Measurements from ENCODE around the gene RASGRP2.
"Not testable (repeated sequence)": the region's sequence is repeated elsewhere in the genome, so short reads cannot be mapped to it uniquely, and the experiment has no call there.

Gene RASGRP2

DNA sequence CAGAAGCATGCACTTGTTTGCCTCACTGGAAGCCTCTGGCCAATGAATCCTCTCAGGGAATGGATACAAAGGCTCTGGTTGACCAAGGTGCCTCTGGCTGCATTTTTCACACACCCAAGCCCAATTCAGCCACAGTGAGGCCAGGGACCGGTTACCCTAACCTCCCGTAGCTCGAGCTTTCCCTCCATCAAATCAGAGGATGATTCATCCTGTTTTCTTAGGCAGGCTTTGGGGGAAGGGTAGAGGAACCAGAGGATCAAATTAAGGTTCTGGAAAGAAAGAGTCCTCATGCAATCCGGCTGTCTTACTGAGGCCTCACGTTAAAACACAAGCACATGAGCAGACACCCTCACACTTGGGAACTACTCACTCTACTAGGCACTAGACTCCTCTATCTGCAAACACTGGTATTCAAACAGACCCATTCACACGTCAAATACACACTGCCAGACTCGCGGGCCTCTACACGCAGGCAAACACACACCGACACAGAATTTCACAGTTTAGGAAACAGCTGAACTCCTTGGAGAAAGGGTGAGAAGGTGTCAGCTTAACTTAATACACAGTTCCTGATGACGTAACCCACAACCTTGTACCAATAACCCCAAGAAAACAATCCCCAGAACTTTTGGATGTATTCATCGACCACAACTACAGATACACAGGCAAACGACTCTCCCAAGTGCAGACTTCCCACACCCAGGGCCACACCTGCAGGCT, 33.4 kb downstream of the RASGRP2 start:
- no peak overlapping the region for H3K4me3 ChIP-seq (ENCODE audit: low read depth, low read length)
- TF ChIP-seq, protein P1, sequence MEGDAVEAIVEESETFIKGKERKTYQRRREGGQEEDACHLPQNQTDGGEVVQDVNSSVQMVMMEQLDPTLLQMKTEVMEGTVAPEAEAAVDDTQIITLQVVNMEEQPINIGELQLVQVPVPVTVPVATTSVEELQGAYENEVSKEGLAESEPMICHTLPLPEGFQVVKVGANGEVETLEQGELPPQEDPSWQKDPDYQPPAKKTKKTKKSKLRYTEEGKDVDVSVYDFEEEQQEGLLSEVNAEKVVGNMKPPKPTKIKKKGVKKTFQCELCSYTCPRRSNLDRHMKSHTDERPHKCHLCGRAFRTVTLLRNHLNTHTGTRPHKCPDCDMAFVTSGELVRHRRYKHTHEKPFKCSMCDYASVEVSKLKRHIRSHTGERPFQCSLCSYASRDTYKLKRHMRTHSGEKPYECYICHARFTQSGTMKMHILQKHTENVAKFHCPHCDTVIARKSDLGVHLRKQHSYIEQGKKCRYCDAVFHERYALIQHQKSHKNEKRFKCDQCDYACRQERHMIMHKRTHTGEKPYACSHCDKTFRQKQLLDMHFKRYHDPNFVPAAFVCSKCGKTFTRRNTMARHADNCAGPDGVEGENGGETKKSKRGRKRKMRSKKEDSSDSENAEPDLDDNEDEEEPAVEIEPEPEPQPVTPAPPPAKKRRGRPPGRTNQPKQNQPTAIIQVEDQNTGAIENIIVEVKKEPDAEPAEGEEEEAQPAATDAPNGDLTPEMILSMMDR (IDR thresholded peaks at IDR 0.05; ENCODE audit: low read depth, low read length, missing control alignments), result no peak
- peak; percentile 6 for DNase-seq
- H3K27ac ChIP-seq, result no peak overlapping the region
- H3K36me3 ChIP-seq (replicated peaks), result no peaks in the 10 kb centered on the region
- in situ Hi-C loops (cut with HindIII; ENCODE audit: low pct_ligation_motif_present, low sequenced_read_pairs), result no loop called here
- peaks cover 31% of the 10 kb centered on the region for H3K27me3 ChIP-seq (replicated peaks)

- H3K27ac ChIP-seq, result no peak overlapping the region
- no peaks in the 10 kb centered on the region for H3K36me3 ChIP-seq (replicated peaks)
- no peak for DNase-seq
- H3K4me3 ChIP-seq (ENCODE audit: low read depth, low read length), result no peak overlapping the region
- in situ Hi-C loops (cut with HindIII; ENCODE audit: low pct_ligation_motif_present, low sequenced_read_pairs), result no loop called here
- TF ChIP-seq, protein P1 (IDR thresholded peaks at IDR 0.05; ENCODE audit: low read depth, low read length, missing control alignments), result no peak
- peaks cover 17% of the 10 kb centered on the region for H3K27me3 ChIP-seq (replicated peaks)
These were observed 38.4 kb downstream of the RASGRP2 start for GRCh38 chr11:64705501-64705900.

DNA sequence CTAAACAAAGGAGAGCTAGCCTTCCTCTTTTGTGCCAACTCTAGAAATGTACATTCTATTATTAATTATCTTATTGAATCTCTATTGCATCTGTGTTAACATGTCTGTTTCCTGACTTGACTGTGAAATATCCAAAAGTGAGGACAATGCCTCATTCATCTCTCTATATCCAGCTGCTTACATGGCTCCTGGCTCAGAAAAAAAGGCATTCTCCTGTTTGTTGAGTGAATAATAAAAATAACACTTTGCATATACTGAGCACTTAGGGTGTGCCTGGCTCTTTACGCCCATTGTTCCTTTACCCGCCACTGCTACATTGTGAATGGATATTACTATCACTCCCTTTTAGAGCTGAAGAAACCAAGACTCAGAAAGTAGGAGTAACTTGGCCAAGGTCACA, 40.9 kb downstream of the RASGRP2 start:
- in situ Hi-C loops (cut with HindIII; ENCODE audit: low pct_ligation_motif_present, low sequenced_read_pairs), result no loop called here
- H3K27me3 ChIP-seq (replicated peaks), result peaks cover 17% of the 10 kb centered on the region

GRCh38 chr11:64701956-64702355, 42.0 kb downstream of the RASGRP2 start:
- in situ Hi-C loops (cut with HindIII; ENCODE audit: low pct_ligation_motif_present, low sequenced_read_pairs); H3K27ac ChIP-seq; H3K36me3 ChIP-seq (replicated peaks); H3K4me3 ChIP-seq (ENCODE audit: low read depth, low read length); DNase-seq: not testable (repeated sequence)
- H3K27me3 ChIP-seq (replicated peaks), result peaks cover 17% of the 10 kb centered on the region

More for the DNA sequence above, 40.9 kb downstream of the RASGRP2 start:
- Histone ChIP-seq H3K27ac (no peak overlapping the region), H3K4me3 (ENCODE audit: low read depth, low read length) (no peak overlapping the region), H3K36me3 (replicated peaks) (no peaks in the 10 kb centered on the region)
- TF ChIP-seq, protein P1 (IDR thresholded peaks at IDR 0.05; ENCODE audit: low read depth, low read length, missing control alignments), result no peak
- DNase-seq, result no peak

DNA sequence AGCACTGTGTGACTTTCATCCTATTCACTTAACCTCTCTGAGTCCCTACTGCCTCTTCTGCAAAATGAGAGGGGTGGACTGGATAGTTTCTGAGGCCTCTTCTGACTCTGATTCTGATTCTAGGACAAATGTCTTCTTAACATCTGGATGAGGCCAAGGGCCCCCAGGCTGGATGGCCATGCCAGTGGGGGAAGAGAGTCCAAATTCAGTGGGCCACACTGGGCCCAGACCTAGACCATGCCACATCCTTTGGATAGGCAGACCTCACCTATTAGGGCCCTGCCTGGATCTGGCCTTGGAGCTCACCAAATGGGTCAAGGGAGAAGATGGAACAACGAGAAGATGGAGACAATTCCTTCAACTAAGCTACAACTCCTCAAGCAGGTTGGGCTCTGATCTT, 45.5 kb downstream of the RASGRP2 start:
- no peak for DNase-seq
- Histone ChIP-seq H3K36me3 (replicated peaks) (no peaks in the 10 kb centered on the region), H3K27ac (no peak overlapping the region), H3K27me3 (replicated peaks) (peaks cover 21% of the 10 kb centered on the region), H3K4me3 (ENCODE audit: low read depth, low read length) (no peak overlapping the region)
- TF ChIP-seq, protein P1 (IDR thresholded peaks at IDR 0.05; ENCODE audit: low read depth, low read length, missing control alignments), result no peak
- in situ Hi-C loops (cut with HindIII; ENCODE audit: low pct_ligation_motif_present, low sequenced_read_pairs), result no loop called here

GRCh38 chr11:64697663-64698375, 46.1 kb downstream of the RASGRP2 start:
- in situ Hi-C loops (cut with HindIII; ENCODE audit: low pct_ligation_motif_present, low sequenced_read_pairs), result no loop called here
- no peak overlapping the region for H3K27ac ChIP-seq
- H3K36me3 ChIP-seq (replicated peaks), result no peaks in the 10 kb centered on the region
- no peak for DNase-seq
- TF ChIP-seq, protein P1 (IDR thresholded peaks at IDR 0.05; ENCODE audit: low read depth, low read length, missing control alignments), result no peak
- H3K4me3 ChIP-seq (ENCODE audit: low read depth, low read length), result no peak overlapping the region
- peaks cover 20% of the 10 kb centered on the region for H3K27me3 ChIP-seq (replicated peaks)

Data from brain microvascular endothelial cell (primary cell).